Adrenal gland (tissue), 5 donors: ENCODE data around the gene PICK1.

ENCODE experiments used
- CTCF ChIP-seq, 6 experiments: fragments of 450-650 bp in 4 of 6; fragments of 200-600 bp in 2 of 6; sonication (generic) in 1 of 6; IDR thresholded peaks; 1 replicate in 5 of 6; 2 replicates in 1 of 6; pipeline versions ENCODE4 v1.5.1 to v1.8.0; 2016 to 2021; ENCODE audit warnings: antibody characterized with exemption in 6 of 6, mild to moderate bottlenecking in 2 of 6, moderate library complexity in 1 of 6
- POLR2A ChIP-seq, 2 donors: fragments of 450-650 bp; IDR thresholded peaks; one replicate each; pipeline ENCODE4 v1.6.1; 2017; ENCODE audit warnings: antibody characterized with exemption in 2 of 2, mild to moderate bottlenecking in 2 of 2, moderate library complexity in 1 of 2
- donor health status: DM: no; HTN: no; CAD: no.

GRCh38 chr22:38107692-38108515 is 50.7 kb downstream of the PICK1 start:
- TF ChIP-seq CTCF (IDR thresholded peaks at IDR 0.05) (no peak), POLR2A (IDR thresholded peaks at IDR 0.05) (no peak)
